ENCODE data around the gene LUZP2.

LUZP2 gene

GRCh38 chr11:24636291-24636629, 139.4 kb downstream of the LUZP2 start:
- DNase-seq: no peak

DNA sequence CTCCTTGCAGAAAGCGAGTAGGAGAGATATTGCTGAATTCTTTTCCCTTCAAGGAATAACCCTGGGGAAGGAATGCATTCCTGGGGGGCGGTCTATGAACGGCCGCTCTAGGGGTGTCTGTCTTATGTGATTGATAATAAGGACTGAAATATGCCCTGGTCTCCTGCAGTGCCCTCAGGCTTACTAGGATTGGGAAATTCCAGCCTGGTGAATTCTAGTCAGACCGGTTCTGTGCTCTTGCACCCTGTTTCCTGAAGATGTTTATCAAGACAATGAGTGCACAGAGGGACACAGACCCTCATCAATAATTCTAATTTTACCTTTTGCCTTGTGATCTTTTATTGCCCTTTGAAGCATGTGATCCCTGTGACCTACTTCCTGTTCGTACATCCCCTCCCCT, 140.7 kb downstream of the LUZP2 start:
- DNase-seq: no peak

- DNase-seq: no peak
These were observed 145.8 kb downstream of the LUZP2 start for GRCh38 chr11:24642648-24643047.

GRCh38 chr11:24645563-24645962, 148.7 kb downstream of the LUZP2 start:
- DNase-seq: no peak

GRCh38 chr11:24651873-24652272, 155.0 kb downstream of the LUZP2 start:
- no peak for DNase-seq

- no peak for DNase-seq
These were observed 157.0 kb downstream of the LUZP2 start for GRCh38 chr11:24653901-24654300.

DNA sequence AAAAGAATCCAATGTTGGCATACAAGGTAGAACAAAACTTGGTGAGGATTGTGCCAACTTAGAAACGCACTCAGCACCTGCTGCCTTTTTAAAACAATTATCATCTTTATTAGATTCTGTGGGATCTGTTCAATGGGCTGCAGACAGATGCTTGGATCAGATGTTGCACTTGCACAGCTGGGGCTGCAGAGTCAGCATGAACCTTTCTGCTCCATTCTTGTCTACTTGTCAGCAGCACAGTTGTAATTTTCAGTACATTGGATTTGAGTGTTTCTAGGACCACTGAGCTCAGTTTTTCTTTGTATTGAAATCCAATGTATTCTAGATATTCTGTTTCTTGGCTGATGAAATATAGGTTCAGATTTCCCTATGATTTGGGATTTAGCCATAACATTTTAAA, 164.5 kb downstream of the LUZP2 start:
- DNase-seq: no peak

DNA sequence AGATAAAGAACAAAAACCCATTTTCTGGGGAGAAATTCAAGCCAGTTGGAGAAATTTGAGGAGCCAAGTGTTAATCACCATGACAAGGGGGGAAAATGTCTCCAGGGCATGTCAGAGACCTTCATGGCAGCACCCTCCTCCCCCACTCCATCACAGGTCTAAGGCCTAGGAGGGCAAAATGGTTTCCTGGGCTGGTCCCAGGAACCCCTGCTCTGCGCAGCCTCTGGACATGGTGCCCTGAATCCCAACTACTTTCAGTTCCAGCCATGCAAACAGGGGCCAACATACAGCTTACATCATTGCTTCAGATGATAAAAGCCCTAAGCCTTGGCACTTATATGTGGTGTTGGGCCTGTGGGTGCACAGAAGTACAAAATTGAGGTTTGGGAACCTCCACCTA, 167.5 kb downstream of the LUZP2 start:
- no peak for DNase-seq

GRCh38 chr11:24667353-24667968, 170.6 kb downstream of the LUZP2 start:
- DNase-seq: no peak

- no peak for DNase-seq
These were observed 182.0 kb downstream of the LUZP2 start for GRCh38 chr11:24678703-24679348.

- no peak for DNase-seq
These were observed 183.0 kb downstream of the LUZP2 start for GRCh38 chr11:24679821-24680351.

DNA sequence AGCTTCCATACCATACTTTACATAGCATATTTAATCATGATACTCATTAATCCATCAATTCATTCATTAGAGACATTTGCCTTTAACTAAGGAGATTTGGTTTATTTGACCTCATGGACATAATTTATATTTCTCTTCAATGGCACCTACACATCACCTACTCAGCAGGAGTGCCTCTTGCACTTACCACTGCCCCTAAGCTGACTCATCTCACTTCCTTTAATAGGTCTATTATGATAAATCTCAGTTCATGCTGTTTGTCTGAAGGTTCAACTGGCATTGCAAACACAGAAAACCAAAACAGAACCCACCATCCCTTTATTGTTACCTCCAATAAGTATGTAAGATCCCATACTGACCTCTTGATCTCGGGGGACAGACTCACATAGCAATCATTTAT, 186.7 kb downstream of the LUZP2 start:
- DNase-seq: no peak

DNA sequence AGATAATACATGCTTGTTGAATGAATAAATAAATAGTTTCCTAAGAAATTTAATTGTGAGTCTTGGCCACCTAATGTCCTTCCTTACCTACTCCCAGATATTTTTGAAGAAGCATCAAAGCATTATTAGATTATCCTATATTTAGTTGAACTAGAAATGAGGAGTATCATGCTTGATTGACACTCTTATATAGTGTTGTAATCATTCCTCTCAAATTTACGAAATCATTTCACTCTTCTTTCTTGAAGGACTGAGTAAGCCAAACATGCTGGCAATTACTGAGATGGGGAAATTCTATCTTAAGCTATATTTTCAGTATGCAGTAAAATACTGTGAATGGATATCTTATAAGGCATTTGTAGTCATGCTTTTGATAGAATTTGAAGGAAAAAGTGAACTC, 189.0 kb downstream of the LUZP2 start:
- no peak for DNase-seq

DNA sequence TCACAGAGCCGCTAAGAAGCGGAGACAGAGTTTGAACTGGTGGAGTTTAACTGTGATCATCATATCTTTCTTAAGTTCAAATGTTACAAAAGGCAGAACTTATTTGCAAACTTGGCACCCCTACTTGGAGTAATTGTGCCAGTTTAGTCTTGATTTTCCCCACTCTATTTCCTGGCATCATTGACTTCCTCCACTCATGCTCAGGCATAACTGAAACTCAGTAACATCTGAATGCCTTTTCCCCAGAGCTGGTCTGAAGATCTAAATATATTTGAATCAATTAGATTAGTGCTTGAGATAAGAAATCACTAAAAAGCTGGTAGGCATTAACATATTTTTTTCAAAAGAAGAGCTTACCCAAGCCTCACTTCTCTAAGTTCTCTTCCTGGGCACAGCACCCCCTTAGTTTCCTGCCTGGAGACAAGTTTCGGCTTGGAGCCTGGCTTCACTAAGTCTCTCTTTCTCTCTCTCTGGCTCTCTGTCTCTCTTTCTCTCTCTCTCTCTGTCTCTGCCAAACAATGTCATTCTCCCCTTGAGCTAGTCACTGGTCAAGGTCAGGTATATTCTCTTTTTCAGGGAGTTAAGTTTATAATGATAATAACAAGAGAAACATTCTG, 190.8 kb downstream of the LUZP2 start:
- DNase-seq: no peak

DNA sequence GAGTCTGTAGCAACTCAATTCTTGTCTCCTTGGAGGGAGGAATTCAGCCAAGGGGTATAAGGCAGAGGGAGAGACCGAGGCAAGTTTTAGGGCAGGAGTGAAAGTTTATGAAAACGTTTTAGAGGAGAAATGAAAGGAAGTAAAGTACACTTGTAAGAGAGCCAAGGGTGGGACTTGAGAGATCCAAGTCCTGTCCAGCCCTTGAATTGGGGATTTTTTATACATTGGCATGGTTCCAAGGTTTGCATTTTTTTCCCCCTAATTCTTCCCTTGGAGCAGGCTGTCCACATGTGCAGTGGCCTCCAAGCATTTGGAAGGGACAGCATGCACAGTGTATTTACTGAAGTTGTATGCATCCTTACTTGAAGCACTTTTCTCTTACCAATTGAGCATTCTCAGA, 192.1 kb downstream of the LUZP2 start:
- no peak for DNase-seq

- DNase-seq: no peak
These were observed 200.8 kb downstream of the LUZP2 start for GRCh38 chr11:24697522-24698111.

- DNase-seq: no peak
These were observed 207.9 kb downstream of the LUZP2 start for GRCh38 chr11:24704716-24705115.

DNA sequence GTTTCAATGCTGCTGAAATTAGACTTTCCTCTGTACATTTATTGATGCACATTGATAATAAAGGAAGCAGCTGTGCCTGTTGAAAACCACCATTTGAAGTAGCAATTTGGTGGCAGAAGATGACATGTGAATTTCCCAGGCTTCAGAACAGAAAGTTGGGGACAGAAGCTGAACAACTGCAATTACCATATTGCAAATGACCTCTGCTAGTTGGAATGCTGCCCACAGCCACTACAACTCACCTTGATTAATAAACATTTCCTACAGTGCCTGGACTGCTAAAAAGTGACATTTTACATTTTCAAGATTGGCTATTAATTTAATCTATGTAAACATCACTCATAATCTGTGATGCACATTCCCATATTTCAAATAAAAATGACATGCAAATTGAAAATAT, 208.6 kb downstream of the LUZP2 start:
- no peak for DNase-seq

DNA sequence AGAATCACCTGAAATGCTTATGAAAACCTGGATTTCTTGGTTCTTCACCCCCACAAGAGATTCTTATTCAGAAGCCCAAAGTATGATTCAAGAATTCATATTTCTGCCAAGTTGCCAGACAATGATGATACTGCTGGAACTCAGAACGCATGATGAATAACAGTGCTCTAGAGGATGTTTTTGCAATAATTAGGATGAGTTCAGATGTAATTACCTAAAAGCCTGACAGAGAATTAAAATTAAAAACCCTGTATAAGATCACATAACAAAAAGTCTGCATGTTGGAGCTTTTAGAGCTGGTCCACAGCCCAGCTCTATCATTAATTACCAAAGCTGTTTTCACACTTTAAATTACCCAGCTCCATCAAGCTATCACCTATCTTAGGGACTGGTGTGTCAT, 211.8 kb downstream of the LUZP2 start:
- no peak for DNase-seq

GRCh38 chr11:24709928-24710565, 213.2 kb downstream of the LUZP2 start:
- DNase-seq: no peak

DNA sequence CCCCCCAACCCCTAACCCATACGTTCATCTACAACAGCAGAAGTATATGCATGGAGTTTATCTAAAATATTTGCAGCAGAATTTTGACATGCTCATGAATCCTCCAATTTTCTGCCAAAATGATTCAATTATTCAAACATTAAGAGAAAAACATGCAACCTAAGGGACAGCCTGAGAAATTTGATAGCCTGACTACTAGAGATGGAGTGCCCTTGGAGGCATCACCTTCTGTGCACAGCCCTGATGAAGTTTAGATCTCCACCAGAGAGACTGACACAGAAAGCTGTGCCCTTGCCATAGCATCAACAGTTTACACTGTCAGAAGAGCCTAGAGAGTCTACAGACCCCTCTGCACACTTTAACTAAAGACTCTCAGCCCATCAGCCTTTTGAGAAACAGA, 217.7 kb downstream of the LUZP2 start:
- DNase-seq: no peak

- no peak for DNase-seq
These were observed 219.6 kb downstream of the LUZP2 start for GRCh38 chr11:24716403-24716802.

GRCh38 chr11:24723231-24723630, 226.4 kb downstream of the LUZP2 start:
- DNase-seq: no peak

DNA sequence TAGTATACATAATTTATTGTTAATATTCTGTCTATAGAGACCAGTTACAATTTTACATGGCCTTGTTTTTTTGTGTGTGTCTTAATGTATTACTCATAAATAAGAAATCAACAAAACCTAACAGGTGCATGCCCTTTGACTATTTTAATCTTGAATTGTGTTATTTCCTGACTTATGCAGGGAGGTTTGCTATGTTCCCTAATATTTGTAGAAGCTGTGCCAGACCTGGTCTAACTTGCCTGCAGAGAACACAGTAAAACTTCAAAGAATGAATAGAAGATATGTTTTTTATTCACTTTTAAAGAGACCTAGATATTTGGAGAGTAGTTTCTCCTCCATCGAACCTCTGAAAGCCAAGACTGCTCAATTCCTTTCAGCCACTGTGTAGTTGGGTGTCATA, 234.7 kb downstream of the LUZP2 start:
- DNase-seq: no peak
